ENCODE results near the gene FABP1.

Gene FABP1

GRCh38 chr2:88115825-88116518 lies 11.9 kb downstream of the FABP1 start:
- DNase-seq (ENCODE audit: low spot score) = no peak

DNA sequence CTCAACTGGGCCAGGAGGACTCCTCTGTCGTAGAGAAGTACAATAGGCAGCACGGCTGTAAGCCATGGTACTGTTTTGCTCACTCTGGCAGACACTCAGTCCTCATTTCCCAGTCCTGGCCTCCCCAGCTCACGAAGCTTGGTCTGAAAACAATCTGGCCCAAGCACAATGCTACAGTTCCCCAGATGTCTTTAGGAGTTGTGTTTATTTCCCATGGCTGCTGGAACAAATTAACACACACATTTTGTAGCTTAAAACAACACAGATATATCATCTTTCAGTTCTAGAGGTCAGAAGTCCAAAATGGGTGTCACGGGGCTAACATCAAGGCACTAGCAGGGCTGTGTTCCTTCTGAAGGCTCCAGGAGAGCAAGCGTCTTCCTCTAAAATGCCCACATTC lies 13.0 kb downstream of the FABP1 start:
- no peak for DNase-seq (ENCODE audit: low spot score)

DNA sequence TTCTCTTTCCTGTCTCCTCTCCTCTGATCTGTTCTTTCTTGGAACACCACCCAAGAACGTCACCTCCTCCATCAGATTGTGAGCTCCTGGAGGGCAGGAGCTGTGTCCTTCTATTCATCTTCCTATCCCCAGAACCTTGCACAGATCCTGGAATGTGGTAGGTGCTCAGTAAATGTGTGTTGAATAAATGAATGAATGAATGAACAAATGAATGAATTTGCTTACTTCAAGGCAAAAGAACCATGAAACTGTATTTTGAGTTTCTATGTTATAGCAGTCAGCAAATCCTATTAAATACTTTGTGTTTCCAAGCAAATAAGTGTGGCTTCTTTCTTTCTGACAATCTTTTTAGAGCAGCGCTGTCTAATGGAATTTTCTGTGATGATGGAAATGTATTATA lies 14.8 kb downstream of the FABP1 start:
- no peak for DNase-seq (ENCODE audit: low spot score)

- DNase-seq (ENCODE audit: low spot score) = no peak
Observed at GRCh38 chr2:88110830-88111229, 17.0 kb downstream of the FABP1 start.

- DNase-seq (ENCODE audit: low spot score) = no peak
Observed at GRCh38 chr2:88108796-88109195, 19.1 kb downstream of the FABP1 start.

DNA sequence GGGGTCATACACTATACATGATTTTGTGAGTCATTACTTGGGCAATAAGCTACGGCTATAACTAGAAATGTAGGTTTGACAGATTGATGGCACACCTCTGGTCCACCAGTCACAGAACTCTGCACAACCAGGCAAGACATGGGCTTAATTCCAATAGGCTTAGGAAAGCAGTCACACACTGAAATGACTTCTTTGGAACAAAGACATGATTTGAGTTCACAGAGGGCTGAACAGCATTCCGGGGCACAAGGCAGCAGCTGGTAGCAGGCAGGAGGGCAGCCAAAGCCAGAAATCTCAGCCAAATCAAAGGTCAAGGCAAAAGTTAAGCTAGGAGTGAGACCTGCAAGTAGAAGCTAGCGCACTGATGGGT lies 27.4 kb downstream of the FABP1 start:
- no peak for DNase-seq (ENCODE audit: low spot score)

- no peak for DNase-seq (ENCODE audit: low spot score)
Observed at GRCh38 chr2:88099798-88100488, 27.9 kb downstream of the FABP1 start.

DNA sequence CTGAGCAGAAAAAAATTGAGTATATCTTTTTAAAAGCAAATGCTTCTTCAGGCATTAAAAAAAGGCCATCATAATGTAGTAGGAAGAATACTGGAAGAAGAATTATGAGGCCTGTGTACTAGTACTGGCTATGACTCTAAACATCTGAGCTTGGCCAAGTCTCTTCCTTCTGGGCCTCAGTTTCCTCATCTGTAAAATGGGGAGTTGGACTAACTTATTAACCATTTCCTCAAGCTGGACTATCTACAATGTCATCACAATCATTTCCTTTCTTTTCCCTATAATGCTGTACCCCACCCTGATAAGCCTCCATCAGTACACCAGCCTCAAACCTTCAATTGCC lies 29.3 kb downstream of the FABP1 start:
- no peak for DNase-seq (ENCODE audit: low spot score)

DNA sequence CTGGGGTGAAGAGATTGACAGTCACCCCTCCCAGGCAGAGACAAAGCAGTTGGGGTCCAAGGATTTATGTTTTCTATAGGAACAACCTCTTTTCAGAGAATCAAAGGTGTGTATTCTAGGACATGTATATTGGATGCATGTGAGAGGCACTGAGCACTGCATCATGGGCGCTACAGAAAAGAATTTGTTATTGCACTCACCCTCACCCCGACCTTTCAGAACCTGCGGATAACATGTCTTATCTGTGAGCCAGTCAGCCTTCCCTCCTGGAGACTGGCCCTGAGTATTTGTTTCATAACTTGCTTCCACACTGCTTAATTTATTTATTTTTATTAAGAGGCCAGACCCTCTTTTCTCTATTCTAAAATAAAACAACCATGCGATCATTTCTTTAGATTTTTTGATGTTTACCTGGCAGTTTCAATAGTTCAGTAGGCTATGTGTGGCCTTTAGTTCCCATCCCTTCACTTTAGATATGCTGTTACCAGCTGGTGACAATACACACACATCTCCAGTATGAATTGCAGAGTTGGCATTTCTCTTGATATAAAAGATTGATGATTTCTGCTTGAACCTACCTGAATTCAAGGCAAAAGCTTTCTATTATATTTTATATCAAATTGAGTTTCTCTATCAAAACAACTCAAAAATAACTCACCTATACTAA lies 29.8 kb downstream of the FABP1 start:
- DNase-seq (ENCODE audit: low spot score) = no peak

DNA sequence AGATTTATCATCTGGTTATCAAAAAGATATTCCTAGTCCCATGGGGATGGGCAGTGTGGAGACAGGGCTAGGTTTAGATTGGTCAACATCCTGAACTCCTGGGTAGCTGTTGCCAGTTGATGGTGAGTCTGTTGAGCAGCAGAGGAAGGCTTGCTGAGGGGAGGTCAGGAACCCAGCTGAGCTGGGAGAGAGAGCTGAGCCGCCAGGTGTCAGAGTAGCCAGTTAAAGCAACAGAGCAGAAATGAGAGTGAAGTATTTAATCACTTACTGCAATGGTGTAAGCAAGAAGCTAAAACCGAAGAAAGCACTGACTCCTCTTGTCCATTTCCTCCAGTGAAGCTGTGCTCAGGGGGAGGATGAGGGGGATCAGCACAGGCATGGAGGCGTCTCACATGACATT lies 30.7 kb downstream of the FABP1 start:
- DNase-seq (ENCODE audit: low spot score) = no peak

GRCh38 chr2:88096708-88097107 lies 31.2 kb downstream of the FABP1 start:
- no peak for DNase-seq (ENCODE audit: low spot score)

DNA sequence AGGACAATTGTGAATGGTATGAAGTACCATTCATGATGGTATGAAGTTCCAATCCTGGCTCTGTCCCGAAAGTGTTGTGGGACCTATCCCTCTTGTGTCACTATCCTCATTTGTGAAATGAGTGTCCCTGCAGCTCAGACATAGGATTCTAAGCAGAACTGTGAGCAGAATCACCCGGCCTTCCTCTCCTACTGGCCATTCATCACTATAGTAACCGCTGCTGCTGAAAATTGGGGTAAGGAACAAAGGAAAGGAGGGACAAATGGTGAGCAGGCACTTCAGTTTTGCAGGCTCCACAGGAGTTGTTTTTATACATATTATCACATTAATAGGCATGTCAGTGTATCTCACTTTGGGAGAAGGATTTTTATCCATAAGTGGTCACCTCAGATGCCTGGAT lies 32.8 kb downstream of the FABP1 start:
- no peak for DNase-seq (ENCODE audit: low spot score)

DNA sequence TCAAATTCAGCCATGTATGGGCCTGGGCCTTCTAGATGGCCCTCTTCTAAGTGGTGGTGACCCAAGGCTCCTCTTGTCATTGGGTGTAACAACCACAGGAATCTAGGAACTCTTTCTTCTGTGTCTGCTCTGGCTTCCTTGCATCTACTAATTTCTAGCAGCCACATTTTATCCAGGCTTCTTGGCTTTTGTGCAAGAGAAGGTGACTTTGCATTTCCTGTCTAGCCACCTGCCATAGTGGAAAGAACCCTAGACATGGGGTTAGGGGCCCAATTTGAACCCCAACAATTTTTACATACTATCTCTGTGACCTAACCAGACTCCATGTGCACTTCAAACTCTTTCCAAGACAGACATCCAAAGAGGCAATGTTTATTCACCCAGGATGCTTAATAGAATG lies 35.1 kb downstream of the FABP1 start:
- DNase-seq (ENCODE audit: low spot score) = no peak

DNA sequence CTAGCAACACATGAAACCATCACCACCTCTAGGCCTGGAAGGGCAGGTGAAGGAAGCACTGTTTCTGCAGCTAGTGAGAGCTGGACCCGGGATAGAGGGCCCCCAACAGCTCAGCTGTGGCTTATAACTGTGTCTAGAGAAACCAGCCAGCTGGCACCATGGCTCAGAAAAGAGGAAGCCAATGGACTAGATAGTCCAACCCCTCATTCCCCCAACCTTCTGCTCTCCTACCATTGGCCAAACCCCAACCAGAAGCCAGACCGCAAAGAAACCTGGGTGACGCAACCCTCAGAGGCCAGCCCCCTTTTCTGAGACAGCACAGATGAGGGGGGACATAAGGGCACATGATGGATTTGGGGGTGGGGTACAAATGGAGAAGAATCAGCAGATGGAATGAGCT lies 35.9 kb downstream of the FABP1 start:
- DNase-seq (ENCODE audit: low spot score) = no peak

DNA sequence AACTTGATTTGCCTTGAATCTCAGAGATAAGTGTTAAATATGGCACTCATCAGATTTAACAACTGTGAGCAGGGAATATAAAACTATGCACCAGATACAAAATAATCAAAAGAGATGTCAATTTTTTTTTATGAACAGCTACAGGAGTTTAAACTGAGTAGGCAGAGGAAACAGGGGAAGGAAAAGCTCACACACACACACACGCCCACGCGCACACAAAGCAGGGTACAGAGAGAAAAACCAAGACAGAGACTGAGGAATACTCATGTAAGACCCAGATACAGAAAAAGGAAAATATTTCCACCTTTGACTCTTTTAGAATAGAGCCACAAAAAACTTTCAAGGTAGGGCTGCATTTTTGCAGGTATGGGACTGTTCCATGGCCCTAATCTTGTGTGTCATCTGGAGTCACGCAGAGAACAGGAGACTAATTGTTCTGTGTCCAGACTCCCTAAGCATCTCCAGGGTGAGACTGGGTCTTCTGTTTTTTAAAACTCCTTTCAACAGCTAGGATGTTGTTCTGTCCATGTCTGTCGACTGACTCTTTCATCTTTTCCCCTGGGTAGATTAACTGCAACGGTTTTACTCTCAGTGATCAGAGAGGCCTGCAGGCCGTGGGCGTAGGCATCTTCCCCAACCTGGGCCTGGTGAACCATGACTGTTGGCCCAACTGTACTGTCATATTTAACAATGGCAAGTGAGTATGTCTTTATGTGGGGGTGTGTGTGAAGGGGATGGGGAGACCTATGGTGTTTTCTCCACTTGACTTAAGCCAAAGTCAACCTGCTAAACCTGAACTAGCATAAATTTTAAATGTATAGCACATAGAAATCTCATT lies 37.2 kb downstream of the FABP1 start:
- no peak for DNase-seq (ENCODE audit: low spot score)

DNA sequence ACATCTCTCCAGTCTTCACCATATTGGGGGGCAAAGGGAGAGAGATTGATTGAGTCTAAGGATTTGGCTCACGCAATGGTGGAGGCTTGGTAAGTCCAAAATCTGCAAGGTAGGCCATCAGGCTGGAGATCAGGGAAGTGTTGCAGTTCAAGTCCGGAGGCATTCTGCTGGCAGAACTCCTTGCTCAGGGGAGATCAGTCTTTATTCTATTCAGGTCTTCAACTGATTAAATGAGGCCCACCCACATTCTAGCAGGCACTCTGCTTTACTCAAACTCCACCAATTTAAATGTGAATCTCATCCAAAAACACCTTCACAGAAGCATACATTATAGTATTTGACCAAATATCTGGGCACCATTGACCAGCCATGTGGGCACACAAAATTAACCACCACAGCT lies 38.9 kb downstream of the FABP1 start:
- DNase-seq (ENCODE audit: low spot score) = no peak

DNA sequence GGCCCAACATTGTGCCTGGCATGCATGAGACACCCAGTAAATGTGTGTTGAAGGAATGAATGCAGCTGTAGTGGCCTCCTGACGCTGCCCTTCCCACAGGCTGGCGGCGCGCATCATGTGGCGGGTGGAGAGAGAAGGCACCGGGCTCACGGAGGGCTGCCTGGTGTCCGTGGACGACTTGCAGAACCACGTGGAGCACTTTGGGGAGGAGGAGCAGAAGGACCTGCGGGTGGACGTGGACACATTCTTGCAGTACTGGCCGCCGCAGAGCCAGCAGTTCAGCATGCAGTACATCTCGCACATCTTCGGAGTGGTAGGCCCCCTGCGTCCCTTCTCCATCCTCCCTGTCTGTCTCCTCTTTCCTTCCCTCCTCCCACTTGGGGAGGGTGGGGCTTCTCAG lies 40.1 kb downstream of the FABP1 start:
- DNase-seq (ENCODE audit: low spot score) = no peak

DNA sequence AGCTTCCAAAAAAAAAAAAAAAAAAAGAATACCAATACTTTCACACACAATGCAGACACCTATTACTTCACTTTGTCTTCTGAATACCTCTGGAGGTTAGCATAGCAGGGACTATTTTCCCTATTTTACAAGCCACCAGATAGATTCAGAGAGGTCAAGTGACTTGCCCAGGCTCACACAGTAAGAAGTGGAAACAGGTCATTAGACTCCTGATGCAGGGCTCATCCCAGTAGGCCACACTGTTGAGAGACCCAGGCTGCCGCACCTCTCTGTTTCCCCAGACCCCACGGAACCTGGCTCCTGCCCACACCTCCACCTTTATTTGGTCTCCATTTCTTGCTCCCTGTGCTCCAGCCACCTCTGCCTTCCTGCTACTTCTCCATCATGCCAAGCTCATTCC lies 40.8 kb downstream of the FABP1 start:
- no peak for DNase-seq (ENCODE audit: low spot score)

- DNase-seq (ENCODE audit: low spot score) = no peak
Observed at GRCh38 chr2:88086401-88086800, 41.5 kb downstream of the FABP1 start.

- no peak for DNase-seq (ENCODE audit: low spot score)
Observed at GRCh38 chr2:88085602-88086001, 42.3 kb downstream of the FABP1 start.

- no peak for DNase-seq (ENCODE audit: low spot score)
Observed at GRCh38 chr2:88085099-88085498, 42.8 kb downstream of the FABP1 start.

DNA sequence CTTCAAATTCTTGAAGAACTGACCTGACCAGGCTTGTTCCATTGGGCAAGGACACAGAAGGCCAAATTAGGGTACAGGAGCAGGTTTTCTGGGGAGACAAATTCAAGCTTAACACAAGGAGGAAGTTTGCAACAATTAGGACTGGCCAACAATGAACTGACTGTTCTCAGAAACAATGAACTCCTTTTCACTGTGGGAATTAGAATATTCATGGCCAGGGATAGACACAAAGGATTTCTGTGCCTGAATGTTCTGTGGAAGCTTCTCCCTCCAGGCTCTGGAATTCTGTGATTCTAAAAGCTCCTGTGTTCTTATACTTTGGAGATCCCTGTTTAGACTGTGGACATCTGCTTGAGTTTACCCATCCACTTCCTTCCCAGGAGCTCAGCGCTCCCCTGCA lies 45.1 kb downstream of the FABP1 start:
- DNase-seq (ENCODE audit: low spot score) = no peak
